Psoas muscle (tissue), 8 donors: Measurements from ENCODE around the gene GTF2F1. TPM values are rescaled to one million over a fixed set of nuclear protein-coding genes. Genes with fewer than 3 reads are reported as not detected.

Source experiments
- ATAC-seq, 4 donors: fragments of 200-7000 bp; cut with Tn5 transposase; one replicate each; pipeline ENCODE4 v1.9.1; 2020; ENCODE audit warnings: moderate library complexity in 3 of 4, mild to moderate bottlenecking in 2 of 4
- DNase-seq, 2 donors: peaks; one replicate each; pipeline ENCODE4 v3.0.0-alpha.2; 2020
- H3K27ac ChIP-seq: fragments of 200-600 bp; one replicate; pipeline ENCODE4 v1.8.0; 2022
- H3K27me3 ChIP-seq, 3 donors: fragments of 200-600 bp in 1 of 3; one replicate each; pipeline versions ENCODE4 v1.6.1 to v1.8.0; 2013 to 2022; ENCODE audit warnings: low read length in 2 of 3, mild to moderate bottlenecking in 2 of 3, moderate library complexity in 1 of 3; ENCODE audit not compliant: insufficient read depth in 3 of 3
- H3K36me3 ChIP-seq, 2 donors: fragments of 200-600 bp in 1 of 2; one replicate each; pipeline versions ENCODE4 v1.6.1 to v1.8.0; 2013 to 2022; ENCODE audit warnings: low read depth in 1 of 2, mild to moderate bottlenecking in 1 of 2, moderate library complexity in 1 of 2; ENCODE audit not compliant: insufficient read depth in 1 of 2
- H3K4me1 ChIP-seq: fragments of 200-600 bp; one replicate; pipeline ENCODE4 v1.8.0; 2022
- H3K4me3 ChIP-seq: fragments of 200-600 bp; one replicate; pipeline ENCODE4 v1.8.0; 2022; ENCODE audit warnings: mild to moderate bottlenecking
- H3K9me3 ChIP-seq: fragments of 200-600 bp; one replicate; pipeline ENCODE4 v1.8.0; 2022
- CTCF ChIP-seq: fragments of 200-600 bp; IDR thresholded peaks from one replicate; pipeline ENCODE4 v1.8.0; 2022; ENCODE audit warnings: antibody characterized with exemption
- WGBS, 3 donors: extraction: QIAGEN DNeasy Blood & Tissue Kit; methylation state at CpG; one replicate each; pipeline versions ENCODE4 v1.1.6 to v1.1.7; 2013; 5-methylcytosine and 5-hydroxymethylcytosine counted together
- intact Hi-C, 2 donors: fragments of 100-400 bp; cut with DNase I; formaldehyde crosslinking; loops; one replicate each; pipeline versions ENCODE4 v1.11.0 to v1.14.2; 2022
- polyA plus RNA-seq, 3 donors: library from polyadenylated mRNA; stranded (reverse); fragments of 200-250 nt; gene quantifications; one replicate each; pipeline ENCODE4 v1.2.3, GENCODE V29; 2013
- total RNA-seq, 4 donors: library from RNA; stranded (reverse); fragmentation: NEBNext Ultra II Directional in 2 of 4; extraction: Animal tissue kit (Norgen Biotek cat#: 25700) in 2 of 4; gene quantifications; one replicate each; pipeline versions ENCODE4 v1.2.1 to v1.2.4, GENCODE V29; 2021 to 2023
- donor health status: healthy with polysubstance abuse.
- donor health status: DM: no; HTN: no; CAD: no; lungs with moderate emphysema.
- donor health status: Bipolar disorder and iron deficiency.
- donor health status: healthy.
- donor health status: DM: yes; HTN: yes; CAD: no.
- donor health status: DM: no; HTN: no; CAD: no.
- donor health status: DM: no; HTN: no; CAD: no.
- donor health status: DM: yes; HTN: yes; CAD: no.

The GTF2F1 gene
- total and polyA plus RNA-seq, 7 donors = 23.7 to 60.0 (median 33.8) TPM

GRCh38 chr19:6383188-6383587 lies 9.8 kb downstream of the GTF2F1 start:
- ATAC-seq (no peak), DNase-seq (no peak)
- peaks cover 2% of the 10 kb centered on the region for H3K4me1 ChIP-seq
- TF ChIP-seq CTCF = no peak
- intact Hi-C loops = no loop called here
- no peak overlapping the region for H3K4me3 ChIP-seq
- peaks cover 7 to 94% of the 10 kb centered on the region in 2 donors for H3K36me3 ChIP-seq
- no peak overlapping the region for H3K27ac ChIP-seq
- H3K9me3 ChIP-seq = no peaks in the 10 kb centered on the region
- no peaks in the 10 kb centered on the region for H3K27me3 ChIP-seq
- 93 to 98% (median 93%) methylated on average over 19 of the region's 19 CpGs for WGBS, 3 donors

DNA sequence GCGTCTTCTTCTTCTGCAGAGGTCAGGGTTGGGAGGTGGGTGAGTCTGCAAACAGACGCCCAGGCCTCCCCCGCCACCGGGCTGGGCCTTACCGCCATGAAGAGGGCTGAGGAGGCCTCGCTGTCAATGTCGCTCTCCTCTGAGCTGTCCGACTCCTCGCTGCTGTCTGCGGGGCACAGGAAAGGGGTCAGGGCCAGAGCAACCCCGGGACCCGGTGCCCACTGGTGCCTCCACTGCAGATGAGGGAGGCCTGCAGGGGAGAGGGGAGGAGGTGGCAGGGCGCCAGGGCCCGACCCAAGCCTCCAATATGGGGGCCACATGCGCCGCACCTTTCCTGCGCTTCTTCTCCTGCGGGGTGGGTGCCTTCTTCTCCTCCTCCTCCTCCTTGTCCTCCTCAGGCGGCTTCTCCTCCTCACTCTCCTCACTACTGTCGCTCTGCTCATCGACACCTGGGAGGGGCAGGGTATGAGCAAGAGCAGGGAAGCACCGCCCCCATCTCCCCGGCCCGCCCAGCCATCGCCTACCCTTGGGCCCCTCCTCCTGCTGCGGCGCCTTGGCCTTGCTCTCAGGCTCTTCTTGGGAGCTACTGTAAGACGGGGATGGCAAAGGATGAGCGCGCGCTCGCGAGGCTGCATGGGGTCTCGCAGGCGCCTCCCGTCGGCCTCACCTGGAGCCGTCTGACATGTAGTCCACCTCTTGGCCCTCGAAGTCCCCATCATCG lies 11.8 kb downstream of the GTF2F1 start:
- H3K4me1 ChIP-seq = peaks cover 5% of the 10 kb centered on the region
- H3K36me3 ChIP-seq = peaks cover 3 to 74% of the 10 kb centered on the region in 2 donors
- 96 to 97% (median 96%) methylated on average over 37 to 40 of the region's 40 CpGs for WGBS, 3 donors
- TF ChIP-seq CTCF = no peak
- no peaks in the 10 kb centered on the region for H3K27me3 ChIP-seq
- H3K27ac ChIP-seq = no peak overlapping the region
- H3K4me3 ChIP-seq = no peak overlapping the region
- no peak for DNase-seq
- no peak for ATAC-seq
- H3K9me3 ChIP-seq = no peaks in the 10 kb centered on the region
- intact Hi-C loops = no loop called here

GRCh38 chr19:6379744-6380143 lies 13.2 kb downstream of the GTF2F1 start:
- Histone ChIP-seq H3K9me3 (no peaks in the 10 kb centered on the region), H3K4me3 (no peak overlapping the region), H3K36me3 (peaks cover 3 to 69% of the 10 kb centered on the region in 2 donors), H3K4me1 (peaks cover 5% of the 10 kb centered on the region), H3K27ac (no peak overlapping the region), H3K27me3 (no peaks in the 10 kb centered on the region)
- no peak for TF ChIP-seq CTCF
- no peak for ATAC-seq
- WGBS, 3 donors = 83 to 98% (median 96%) methylated on average over 3 of the region's 3 CpGs
- intact Hi-C loops = loop anchor here (5.0 to 10.0 kb wide), 3 partner anchors 43 to 695 kb away; partner anchors contain the start of genes KHSRP (in 2 of the 2), HSD11B1L (in 1 of the 2) and MICOS13 (in 1 of the 2)
- no peak for DNase-seq

DNA sequence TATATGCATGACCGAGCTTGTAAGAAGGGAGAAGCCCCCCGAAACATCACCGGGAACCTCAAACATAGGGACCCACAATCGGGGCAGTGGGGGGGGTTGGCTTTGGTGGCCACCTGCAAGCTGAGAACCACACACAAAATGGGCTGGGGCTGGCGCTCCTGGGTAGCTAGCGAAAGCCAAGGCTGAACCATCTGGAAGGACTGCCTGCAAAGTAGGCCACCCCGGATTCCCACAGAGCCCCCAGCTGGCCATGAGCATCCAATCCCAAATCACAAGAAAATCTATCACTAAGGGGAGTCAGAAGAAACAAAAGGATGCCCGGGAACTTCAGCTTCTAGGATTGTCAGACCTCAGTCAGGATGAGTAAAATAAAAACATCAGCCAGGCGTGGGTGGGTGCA lies 14.5 kb downstream of the GTF2F1 start:
- no peak for ATAC-seq
- H3K4me1 ChIP-seq = peaks cover 5% of the 10 kb centered on the region
- 52 to 60% (median 54%) methylated on average over 9 of the region's 9 CpGs for WGBS, 3 donors
- no peaks in the 10 kb centered on the region for H3K9me3 ChIP-seq
- intact Hi-C loops = loop anchor here (5.0 to 10.0 kb wide), 3 partner anchors 44 to 694 kb away; partner anchors contain the start of genes KHSRP (in 2 of the 2), HSD11B1L (in 1 of the 2) and MICOS13 (in 1 of the 2)
- H3K27ac ChIP-seq = no peak overlapping the region
- peaks cover 3 to 61% of the 10 kb centered on the region in 2 donors for H3K36me3 ChIP-seq
- TF ChIP-seq CTCF = no peak
- H3K4me3 ChIP-seq = no peak overlapping the region
- DNase-seq = no peak
- H3K27me3 ChIP-seq = no peaks in the 10 kb centered on the region
